Anterior cingulate cortex (tissue), 58 donors: ENCODE measurements around the gene UQCRC2.
"Not testable (repeated sequence)": the region's sequence is repeated elsewhere in the genome, so short reads cannot be mapped to it uniquely, and the experiment has no call there.

Experiments used
- DNase-seq, 58 donors: peaks; one replicate each; lab custom pipeline; 2025; lab: John Stamatoyannopoulos, UW

UQCRC2 gene

GRCh38 chr16:21973945-21974344, 20.8 kb downstream of the UQCRC2 start:
- DNase-seq, result no peak

- DNase-seq, result no peak
Measured at GRCh38 chr16:21980032-21980431, 26.9 kb downstream of the UQCRC2 start.

GRCh38 chr16:21982108-21982507, 28.9 kb downstream of the UQCRC2 start:
- no peak for DNase-seq

- no peak for DNase-seq
Measured at GRCh38 chr16:21984062-21984461, 30.9 kb downstream of the UQCRC2 start.

GRCh38 chr16:21985524-21985923, 32.4 kb downstream of the UQCRC2 start:
- DNase-seq, result no peak

- no peak for DNase-seq
Measured at GRCh38 chr16:21986692-21987246, 33.6 kb downstream of the UQCRC2 start.

GRCh38 chr16:21987498-21987897, 34.3 kb downstream of the UQCRC2 start:
- DNase-seq, result no peak

GRCh38 chr16:21989133-21989532, 36.0 kb downstream of the UQCRC2 start:
- DNase-seq, result no peak

- no peak for DNase-seq
Measured at GRCh38 chr16:21989751-21990150, 36.6 kb downstream of the UQCRC2 start.

- DNase-seq, result no peak
Measured at GRCh38 chr16:21990381-21990944, 37.3 kb downstream of the UQCRC2 start.

GRCh38 chr16:21991621-21992020, 38.5 kb downstream of the UQCRC2 start:
- DNase-seq, result no peak

- DNase-seq, result no peak
Measured at GRCh38 chr16:21994856-21995465, 41.8 kb downstream of the UQCRC2 start.

GRCh38 chr16:21996923-21997696, 43.9 kb downstream of the UQCRC2 start:
- DNase-seq, result no peak

GRCh38 chr16:21997697-21998480, 44.7 kb downstream of the UQCRC2 start:
- DNase-seq, result no peak

- no peak for DNase-seq
Measured at GRCh38 chr16:22001591-22001990, 48.4 kb downstream of the UQCRC2 start.

GRCh38 chr16:22002047-22002446, 48.9 kb downstream of the UQCRC2 start:
- not testable (repeated sequence) for DNase-seq

GRCh38 chr16:22003195-22003594, 50.0 kb downstream of the UQCRC2 start:
- no peak for DNase-seq

GRCh38 chr16:22004341-22004740, 51.2 kb downstream of the UQCRC2 start:
- peak in 14 of 58 donors; percentile 3 to 26 (median 11) for DNase-seq

- DNase-seq, result no peak
Measured at GRCh38 chr16:22005746-22006145, 52.6 kb downstream of the UQCRC2 start.

GRCh38 chr16:22006636-22007035, 53.5 kb downstream of the UQCRC2 start:
- DNase-seq, result no peak

GRCh38 chr16:22007159-22007508, 54.0 kb downstream of the UQCRC2 start:
- peak in 3 of 58 donors; percentile 25 to 50 (median 46) for DNase-seq
